SKM-1 (cell line): ENCODE measurements around the gene EPB41L1.
"Not testable (repeated sequence)": the region's sequence is repeated elsewhere in the genome, so short reads cannot be mapped to it uniquely, and the experiment has no call there.

ENCODE experiments used
- DNase-seq: peaks from one replicate; lab custom pipeline; 2025; ENCODE audit not compliant: unreplicated experiment; lab: John Stamatoyannopoulos, UW

EPB41L1 gene

DNA sequence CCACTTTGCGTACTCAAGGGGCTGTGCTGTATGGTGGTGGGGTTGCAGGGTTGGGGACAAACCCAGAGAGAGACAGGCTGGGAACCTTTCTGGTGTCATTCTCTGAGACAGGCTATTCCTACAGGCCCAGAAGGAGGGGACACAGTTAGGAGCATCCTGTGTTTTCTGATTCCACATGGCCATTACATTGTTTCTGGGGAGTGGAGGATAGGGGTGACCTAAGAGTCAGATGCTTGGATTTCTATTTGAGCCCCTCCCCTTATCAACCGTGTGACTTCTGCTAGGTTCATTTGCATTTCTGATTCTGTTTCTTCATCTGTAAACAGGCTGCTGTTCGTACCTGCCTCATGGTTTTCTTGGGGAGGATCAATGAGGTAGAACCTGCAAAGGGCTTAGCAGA is 29.4 kb upstream of the EPB41L1 start:
- no peak for DNase-seq

- DNase-seq, result no peak
Measured at GRCh38 chr20:36126836-36127527, 27.6 kb upstream of the EPB41L1 start.

- DNase-seq, result no peak
Measured at GRCh38 chr20:36128463-36129159, 25.9 kb upstream of the EPB41L1 start.

- DNase-seq, result no peak
Measured at GRCh38 chr20:36129160-36129543, 25.4 kb upstream of the EPB41L1 start.

DNA sequence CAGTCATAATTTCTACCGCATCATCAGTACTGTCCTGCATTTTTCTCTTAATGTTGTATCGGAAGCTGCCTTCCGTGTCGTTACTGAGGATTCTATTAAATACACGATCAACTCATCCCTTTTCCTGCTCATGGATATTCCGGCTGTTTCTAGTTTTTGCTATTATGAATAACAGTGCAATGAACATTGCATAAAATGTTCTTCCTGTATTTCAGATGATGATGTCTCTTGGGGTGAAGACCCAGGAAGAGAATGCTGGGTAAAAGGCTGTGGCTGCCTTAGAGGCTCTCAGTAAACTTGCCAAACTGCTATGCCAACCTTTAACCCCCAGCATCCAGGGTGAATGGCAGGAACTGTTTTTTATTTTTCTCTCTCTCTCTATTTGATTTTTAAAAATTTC is 24.1 kb upstream of the EPB41L1 start:
- DNase-seq, result no peak

DNA sequence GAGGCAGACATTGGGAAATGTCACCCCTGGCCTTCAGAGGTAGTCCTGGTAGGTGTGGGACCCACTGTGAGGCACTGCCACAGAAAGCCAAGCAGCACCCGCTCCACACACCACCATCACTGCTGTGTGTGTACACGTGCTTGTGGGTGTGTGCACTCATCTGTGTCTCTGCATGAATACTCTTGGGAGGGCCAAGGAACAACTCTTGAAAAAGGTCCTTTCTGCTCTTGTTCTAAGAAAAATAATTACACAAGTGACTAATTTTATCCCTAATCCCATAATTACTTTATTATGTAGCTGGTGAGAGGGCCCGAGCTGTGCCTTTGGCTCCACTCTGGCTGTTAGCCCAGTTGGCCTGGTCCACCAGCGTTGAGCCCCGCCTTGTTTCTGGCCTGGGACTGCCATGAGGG is 21.7 kb upstream of the EPB41L1 start:
- no peak for DNase-seq

DNA sequence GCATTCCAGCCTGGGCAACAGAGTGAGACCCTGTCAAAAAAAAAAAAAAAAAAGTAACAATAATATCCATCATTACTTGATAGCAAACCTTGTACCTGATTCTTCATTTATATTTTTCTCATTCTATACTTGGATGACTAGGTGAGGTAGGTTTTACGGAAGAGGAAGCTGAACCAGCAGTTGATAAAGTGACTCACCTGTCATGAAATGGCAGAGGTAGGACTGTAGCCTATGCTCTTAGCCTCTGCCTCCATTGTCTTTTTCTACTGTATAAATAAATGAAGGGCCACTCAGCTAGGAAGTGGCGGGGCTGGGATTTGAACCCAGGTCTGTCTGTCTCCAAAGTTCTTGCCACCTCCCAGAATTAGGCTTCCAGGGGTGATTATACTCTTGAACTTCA is 20.7 kb upstream of the EPB41L1 start:
- DNase-seq, result no peak

DNA sequence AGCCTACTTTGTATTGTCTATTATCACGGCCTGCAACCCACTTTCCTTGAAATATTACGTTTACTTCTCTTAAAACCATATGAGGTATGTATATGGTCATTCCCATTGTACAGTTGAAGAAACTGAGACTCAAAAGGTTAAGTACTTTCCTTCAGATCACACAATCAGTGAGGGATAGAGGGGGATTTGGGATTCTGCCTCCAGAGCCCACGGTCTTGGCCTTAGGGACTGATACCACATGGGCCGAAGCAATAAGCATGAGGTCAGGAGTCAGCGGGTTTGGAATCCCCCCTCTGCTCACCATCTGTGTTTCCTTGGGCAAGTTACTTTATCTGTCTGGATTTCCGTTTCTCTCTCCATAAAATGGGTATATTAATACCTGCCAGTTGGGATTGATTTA is 19.4 kb upstream of the EPB41L1 start:
- no peak for DNase-seq

DNA sequence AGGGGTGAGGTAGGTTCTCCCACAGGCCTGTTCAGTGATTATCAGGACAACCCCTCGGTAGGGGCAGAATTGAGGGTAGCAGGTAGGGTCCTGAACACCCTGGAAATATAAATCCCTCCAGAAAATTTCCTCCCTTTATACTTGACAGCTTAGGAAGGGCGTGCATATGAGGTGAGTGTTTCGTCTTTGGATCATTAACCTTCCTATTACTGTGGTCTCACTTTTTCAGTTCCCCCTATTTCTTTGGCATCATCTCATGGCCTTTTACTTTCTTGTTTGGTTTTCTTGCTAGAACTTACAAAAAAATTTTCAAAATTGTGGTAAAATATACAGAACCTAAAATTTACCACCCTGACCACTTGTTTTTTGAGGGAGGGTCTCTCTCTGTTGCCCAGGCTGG is 18.7 kb upstream of the EPB41L1 start:
- DNase-seq, result no peak

DNA sequence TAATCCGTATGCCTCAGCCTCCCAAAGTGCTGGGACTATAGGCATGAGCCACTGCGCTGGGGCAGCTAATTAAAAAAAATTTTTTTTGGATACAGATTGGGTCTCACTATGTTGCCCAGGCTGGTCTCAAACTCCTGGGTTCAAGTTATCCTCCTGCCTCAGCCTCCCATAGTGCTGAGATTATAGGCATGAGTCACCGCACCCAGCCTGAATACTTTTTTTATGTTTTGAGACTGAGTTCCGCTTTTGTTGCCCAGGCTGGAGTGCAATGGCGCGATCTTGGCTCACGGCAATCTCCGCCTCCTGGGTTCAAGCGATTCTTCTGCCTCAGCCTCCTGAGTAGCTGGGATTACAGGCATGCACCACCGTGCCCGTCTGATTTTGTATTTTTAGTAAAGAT is 17.2 kb upstream of the EPB41L1 start:
- DNase-seq, result not testable (repeated sequence)

DNA sequence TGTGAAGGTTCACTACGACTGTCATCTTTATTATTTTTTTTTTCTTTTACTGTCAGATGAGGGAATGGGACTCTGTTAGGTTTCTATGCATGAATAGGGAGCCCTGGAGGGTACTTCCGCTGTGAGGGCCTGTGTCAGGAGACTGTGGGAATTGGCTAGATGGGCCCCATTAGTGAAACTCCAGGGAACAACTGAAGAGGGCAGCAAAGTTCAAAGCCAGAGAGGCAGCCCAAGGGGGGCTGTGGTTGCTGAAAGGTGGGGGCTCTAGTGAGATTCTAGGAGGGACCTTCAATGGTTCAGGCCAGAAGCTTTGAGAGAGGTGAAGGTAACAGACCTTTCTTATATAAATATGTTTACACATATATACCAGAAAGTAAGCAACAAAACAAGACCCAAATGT is 13.2 kb upstream of the EPB41L1 start:
- DNase-seq, result no peak

DNA sequence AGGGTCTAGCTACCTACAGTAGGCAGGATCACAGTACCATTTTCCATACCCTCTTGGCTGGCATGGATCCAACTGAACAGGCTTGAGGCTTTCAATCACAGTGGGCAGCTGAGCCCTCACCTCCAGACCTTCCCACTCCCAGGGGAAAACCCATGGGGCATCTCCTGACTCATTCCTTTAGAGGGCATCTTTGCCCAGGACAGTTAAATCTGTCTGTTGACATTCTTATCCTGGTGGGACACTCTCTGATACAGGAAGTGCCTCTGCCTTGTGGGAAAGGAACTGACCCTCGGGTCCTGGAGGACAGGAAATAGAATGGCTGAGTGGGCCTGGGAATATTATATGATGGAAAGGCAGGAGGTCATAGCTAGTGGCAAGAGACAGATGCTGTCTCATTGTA is 10.2 kb upstream of the EPB41L1 start:
- no peak for DNase-seq

DNA sequence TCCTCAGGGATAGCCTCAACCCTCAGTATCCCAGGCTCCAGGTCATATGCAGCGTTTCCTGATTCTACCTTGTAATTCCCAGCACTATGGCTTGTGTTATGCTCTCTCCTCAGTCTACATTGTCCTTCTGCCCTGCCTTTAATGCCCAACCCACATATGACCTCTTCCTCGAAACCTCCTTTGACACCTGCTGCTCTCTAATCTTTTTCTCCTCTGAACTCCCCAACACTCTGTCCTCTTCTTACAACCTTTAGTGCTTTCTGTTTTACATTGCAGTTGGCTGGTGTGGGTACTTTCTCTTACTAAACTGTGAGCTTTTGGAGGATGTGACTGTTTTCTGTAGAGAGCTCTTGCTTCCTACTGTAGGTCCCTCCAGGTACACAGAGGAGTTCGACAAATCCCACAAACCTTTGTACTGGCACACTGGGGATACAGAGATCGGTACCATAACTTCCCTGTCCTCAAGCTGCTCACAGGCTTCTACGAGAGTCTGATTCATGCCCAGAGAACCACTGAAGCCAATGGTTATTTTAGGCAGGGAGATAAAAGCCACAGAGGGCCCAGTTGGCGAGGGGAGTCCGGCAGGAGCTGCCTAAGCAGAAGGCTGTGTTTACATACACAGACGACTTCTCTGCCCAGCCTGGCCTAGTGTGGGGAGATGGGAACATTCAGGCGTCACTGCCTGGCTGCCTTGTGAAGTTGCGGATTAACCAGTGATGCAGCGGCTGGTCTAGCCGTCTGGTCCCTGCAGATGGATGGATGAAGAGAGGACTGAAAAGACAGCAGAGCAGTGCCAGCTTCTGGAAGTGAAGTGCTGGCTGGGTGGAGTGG is 8.4 kb upstream of the EPB41L1 start:
- DNase-seq, result no peak

DNA sequence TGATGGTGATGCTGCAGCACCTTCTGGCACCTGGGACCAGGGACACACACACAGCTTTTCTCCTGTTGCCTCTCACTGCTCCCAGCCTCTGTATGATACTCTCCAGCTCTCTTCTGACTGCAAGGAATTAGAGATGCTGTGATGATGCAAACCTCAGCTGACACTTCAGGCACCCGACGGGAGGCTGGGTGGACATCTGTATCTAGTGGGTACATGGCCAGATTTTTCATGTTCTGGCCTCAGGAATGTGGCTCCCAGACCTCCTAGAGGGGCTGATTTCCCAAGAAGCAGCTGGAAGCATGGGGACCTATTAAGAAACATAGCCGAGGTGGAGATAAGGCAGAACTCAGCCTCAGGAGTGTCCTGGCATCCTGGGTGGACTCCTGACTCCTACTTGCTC is 6.8 kb upstream of the EPB41L1 start:
- no peak for DNase-seq

- DNase-seq, result no peak
Measured at GRCh38 chr20:36148439-36148838, 6.1 kb upstream of the EPB41L1 start.

DNA sequence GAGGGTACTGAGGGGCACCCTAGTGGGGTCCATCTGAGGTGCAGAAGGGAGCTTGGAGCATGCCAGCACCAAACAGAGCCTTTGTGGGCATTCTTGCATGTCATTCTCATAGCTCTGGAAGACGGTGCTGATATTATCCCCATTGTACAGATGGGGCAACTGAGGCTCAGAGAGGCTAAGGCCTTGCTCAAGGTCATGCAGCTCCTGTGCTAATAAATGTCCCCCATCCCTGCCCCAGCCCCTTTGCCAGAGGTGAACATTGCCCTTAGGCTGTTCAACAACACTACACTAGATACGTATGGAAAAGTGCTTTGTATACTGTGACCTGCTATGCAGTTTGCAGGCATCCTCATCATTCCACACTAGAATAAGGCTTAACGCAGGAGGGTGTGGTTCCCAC is 5.5 kb upstream of the EPB41L1 start:
- DNase-seq, result no peak

- no peak for DNase-seq
Measured at GRCh38 chr20:36149469-36149868, 5.1 kb upstream of the EPB41L1 start.

DNA sequence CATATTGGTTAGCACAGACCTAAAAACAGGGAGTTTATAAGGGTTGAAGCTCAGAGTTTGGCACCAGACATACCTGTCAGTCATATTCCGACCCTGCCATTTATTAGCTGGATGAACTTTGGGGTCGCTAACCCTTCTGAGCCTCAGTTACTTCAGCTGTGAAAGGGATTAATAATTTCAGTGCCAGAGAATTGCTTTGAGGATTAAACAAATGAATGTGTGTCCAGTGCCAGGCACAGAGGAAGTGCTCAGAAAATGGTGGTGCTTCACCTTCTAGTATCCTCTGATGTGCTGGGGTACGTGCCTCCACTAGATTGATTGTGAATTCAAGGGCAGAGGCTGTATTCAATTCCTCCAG is 4.1 kb upstream of the EPB41L1 start:
- DNase-seq, result no peak

DNA sequence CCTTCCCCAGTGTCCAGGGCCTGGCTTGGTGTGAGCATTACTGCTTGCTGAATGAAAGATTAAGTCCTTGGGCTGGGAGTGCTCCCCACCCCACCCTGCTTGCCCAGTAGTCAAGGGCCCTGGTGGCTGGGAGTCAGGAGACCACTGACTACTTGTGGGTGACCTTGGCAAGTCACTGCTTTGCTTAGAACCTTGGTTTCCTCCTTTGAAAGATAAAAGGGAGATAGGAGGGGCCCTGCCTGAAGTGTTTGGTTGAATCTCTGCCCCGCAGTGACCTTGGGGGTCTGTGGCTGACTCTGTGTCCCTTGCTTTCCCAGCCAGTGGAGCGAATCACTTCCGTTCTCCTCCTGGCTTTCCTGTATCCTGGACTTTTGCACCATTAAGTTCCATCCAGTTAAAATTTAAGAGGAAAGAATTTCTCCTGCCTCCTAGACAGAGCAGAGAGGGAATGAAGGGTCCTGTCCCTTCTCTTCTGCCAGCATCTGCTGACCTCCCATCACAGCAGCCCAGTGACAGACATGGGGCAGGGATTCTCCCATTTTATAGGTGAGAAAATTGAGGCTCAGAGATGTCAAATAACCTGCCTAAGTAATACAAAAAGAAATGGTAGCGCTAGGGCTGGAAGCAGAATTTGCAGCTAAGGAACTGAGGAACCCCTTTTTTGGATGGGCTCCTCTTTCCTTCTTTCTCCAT is 3.5 kb upstream of the EPB41L1 start:
- DNase-seq, result no peak

DNA sequence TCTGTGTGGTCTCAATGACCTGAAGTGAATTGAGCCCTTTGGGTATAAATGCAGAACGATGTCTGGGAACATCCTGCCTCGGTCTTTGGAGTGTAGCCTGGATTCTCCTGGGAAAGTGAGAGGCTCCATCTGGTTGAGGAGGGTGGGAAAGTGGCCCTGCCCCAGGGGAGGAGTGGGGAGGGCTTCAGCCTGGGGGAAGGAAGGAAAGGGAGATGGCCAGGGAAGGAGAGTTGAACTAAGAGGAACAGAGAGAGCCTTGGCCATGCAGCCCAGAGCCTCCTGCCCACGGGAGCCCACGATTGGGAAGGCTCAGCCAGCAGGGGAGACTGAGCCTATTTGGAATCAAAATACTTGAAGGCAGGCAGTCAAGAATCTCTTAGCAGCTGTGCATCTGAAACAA is 2.3 kb upstream of the EPB41L1 start:
- no peak for DNase-seq

- no peak for DNase-seq
Measured at GRCh38 chr20:36153204-36153603, 1.3 kb upstream of the EPB41L1 start.
